NCI-H1436 treated with DMSO at 0.1 percent for 48 hours (cell line): ENCODE data around the gene TFAP2E.

Experiments used
- DNase-seq: peaks from one replicate; lab custom pipeline; 2025; lab: John Stamatoyannopoulos, UW

Gene TFAP2E

DNA sequence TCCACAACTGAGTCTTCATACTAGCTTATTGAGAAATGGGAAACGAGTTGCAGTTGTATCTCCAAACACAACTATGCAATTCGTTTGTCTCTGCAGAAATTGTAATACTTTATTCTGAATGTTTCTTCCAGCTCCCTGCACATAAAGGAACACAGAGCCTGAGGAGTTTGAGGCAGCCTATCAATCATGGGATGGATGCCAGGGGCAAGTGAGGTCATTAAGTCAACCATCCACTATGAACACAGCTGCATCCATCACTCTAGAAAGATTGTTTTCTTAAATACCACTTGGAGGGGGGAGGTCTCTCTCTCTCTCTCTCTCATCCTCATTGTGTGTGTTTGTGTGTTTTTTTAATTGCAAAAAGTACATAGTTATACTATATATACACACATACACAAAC is 71.1 kb downstream of the TFAP2E start:
- DNase-seq: no peak
